ENCODE data around the gene SLF1.

Gene SLF1

DNA sequence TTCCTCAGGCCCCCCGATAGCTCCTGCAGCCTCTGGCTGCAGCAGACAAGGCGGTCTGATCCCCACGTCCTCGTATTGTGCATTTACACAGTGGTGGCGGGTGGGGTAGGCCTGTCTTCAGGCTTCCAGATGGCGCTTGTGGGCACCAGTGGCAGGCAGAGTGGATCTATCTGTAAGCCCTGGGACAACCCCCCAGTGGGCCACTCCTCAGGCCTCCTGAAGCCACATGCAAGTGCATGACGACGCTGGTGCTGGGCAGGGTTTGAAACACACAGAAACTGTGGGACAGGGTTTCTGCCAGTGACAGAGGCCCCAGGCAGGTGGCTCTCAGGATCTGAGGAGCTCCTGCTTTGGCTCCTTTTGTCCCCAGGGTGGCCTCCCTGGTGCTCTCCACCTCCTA lies 42.0 kb downstream of the SLF1 start:
- DNase-seq (ENCODE audit: low read depth in 1 of 2, low spot score in 1 of 2) = no peak

DNA sequence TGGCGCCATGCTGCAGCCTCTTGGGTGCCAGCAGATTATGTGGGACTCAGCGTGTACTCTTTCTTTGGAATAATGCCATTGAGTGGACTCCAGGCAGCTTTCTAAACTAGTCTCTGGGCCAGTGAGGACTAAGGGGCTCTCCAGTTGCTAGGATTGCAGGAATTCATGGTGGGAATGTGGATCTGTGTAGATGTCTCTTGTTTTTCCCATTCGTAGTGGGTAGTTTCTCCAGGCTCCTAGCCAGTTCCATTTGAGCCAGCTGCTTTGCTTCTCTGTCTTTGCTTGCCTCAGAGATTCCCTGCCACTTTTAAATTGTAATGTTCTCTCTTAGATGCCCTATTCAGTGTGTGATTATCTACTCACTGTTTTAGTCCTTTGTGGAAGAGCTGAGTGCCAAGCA lies 42.6 kb downstream of the SLF1 start:
- no peak for DNase-seq (ENCODE audit: low read depth in 1 of 2, low spot score in 1 of 2)

DNA sequence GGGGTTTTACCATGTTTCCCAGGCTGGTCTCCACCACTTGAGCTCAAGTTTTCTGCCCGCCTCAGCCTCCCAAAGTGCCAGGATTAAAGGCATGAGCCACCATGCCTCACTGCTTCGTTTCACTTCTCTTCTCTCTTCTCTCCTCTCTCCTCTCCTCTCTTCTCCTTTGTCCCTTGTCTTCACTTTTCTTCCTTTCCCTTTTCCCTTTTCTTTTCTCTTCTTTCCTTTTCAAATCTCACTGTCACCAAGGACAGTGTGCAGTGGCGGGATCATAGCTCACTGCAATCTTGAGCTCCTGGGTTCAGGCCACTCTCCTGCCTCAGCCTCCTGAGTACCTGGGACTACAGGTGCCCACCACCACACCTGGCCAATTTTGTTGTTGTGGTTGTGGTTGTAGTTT lies 49.5 kb downstream of the SLF1 start:
- DNase-seq (ENCODE audit: low read depth in 1 of 2, low spot score in 1 of 2) = no peak

DNA sequence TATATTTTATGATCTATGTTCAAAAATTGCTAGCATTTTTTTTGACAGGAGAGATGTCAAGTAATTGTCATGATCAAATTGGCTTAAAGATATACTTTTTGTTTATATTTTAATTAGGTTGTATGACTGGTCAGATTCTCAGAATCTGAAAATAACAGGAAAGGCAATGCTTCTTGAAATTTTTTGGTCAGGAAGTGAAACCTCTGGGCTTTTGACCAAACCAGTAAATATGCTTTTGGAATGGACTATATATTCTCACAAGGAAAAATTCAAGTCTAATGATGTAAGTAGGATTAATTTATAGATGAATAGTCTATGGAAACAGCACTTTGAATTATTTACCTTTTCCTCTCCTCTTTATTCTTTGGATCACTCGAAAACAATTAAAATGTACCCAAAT lies 52.3 kb downstream of the SLF1 start:
- no peak for DNase-seq (ENCODE audit: low read depth in 1 of 2, low spot score in 1 of 2)

DNA sequence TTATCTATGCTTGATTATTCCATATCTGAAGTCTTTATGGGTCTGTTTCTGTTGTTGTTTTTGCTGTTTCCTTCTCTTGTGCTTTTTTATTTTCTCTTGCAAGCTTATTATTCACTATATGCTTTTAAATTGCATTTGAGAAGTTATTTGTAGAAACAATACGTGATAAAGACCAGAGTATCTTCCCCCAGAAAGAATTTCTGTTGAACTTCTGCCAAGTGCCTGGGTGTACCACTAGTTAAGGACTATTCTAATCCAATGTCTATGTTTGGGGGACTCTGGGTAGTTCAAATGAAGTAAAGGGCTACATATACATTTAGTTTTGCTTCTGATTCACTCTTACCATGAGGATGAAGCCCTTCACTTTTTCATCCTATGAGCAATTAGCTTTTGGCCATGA lies 54.3 kb downstream of the SLF1 start:
- no peak for DNase-seq (ENCODE audit: low read depth in 1 of 2, low spot score in 1 of 2)

DNA sequence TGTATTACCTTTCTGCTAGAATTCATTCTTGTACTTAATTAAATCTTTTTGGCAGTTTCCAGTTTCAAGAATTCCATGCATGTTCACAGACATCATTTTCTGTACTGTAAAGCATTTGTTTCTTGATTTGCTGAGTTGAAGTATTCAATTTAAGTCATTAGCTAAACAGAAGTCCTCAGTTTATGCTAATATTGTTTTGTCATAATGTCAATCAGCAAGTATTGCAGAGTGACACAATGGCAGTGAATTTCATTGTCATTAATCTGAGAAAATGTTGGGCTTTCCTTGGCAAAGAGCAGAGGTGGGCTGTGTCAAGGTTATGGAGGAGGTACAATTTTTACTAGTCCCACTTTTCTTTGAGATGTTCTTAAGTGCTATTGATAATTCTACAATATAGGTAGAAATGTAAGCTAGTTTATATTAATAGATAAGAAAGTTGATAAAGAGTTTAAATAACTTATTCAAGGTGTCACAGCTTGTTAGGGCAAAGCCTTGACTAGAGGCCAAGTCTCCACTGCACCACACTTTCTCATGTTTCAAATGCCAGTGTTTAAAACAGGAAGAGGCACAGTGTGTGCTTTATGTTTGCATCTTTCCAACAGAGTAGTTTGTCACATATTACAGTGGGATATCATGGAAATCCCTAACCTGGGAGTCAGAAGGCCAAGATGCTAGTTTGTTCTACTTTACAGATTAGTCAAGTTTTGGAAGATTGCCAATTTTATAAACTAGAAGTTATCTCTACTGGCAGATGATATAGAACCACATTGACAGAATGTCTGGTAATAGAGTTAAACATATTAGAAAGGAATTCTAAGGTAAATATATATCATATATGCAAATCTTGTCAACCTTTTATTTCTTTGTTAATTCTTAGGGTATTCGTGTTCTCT lies 56.3 kb downstream of the SLF1 start:
- no peak for DNase-seq (ENCODE audit: low read depth in 1 of 2, low spot score in 1 of 2)

DNA sequence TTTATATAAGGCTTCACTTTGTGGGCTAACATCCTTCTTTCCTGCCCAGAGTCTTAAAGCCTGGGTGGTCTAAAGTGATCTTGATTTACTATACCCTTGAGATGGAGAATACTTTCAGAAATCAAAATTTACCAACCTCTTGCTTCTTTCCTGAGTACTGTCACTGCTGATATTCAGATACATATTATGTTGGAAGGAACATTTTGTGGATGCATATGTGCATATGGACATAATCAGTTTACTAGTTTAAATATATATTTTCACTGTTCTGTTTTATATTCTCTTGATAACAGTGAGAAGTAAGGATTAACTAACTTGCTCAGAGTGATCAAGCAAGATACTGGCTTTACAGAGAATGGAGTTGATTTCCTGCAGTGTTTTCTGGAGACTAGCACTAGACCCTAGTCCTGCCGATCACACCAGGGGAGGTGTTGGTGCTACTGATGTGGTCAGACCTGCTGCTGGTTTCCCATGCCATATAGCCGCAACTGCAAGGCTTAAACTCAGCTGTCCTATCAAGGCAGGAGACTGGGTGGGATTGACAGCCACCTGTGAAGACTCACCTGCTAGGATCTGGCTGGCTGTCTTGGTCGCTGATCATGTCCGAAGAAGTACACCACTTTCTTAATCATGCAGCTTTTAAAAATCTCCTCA lies 57.6 kb downstream of the SLF1 start:
- DNase-seq (ENCODE audit: low read depth in 1 of 2, low spot score in 1 of 2) = no peak

DNA sequence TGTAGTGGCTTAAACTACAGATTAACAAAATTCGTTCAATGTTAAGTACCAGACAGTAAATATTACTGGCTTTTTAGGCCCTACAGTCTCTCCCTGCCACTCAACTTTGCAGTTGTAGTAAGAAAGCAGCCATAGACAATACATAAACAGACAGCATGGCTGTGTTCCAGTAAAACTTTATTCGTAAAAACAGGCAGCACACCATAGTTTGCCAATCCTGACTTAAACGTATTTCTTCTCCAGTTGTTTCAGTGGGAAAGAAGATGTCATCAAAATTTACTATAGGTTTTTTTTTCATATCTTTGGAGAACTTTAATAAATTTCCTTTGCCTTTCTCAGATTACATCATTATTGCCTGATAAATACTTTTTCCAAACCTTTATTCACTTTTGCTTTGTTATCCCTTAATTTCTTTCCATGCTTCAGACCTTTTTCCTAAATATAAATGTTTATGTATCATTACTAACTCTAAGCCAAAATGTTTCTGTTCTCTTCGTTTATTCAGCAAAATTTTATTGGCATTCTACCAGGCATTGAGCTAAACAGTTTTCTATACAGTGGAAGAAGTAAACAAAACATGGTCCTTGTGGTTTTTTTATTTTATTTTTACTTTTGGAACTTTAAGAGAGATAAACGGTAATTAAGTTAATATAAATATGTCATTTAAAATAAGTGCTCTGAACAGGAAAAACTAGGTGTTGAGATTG lies 64.5 kb downstream of the SLF1 start:
- DNase-seq (ENCODE audit: low read depth in 1 of 2, low spot score in 1 of 2) = no peak

DNA sequence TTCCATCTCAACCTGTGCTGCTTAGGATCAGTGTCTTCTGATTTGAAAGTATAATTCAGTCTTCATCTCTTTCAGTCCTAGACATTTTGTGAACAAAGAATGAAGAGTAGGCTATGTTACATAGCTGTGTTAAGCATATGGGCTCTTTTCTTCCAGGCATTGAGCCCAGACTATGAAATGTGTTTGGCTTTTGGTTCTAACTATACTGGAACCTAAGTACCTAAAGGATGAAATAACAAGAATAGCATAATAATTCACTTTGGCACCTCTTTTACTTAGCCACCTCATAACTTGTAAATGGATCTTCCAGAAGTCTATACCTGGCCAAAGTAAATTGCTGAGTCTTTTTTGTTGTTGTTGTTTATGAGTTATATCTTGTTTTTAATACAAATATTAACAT lies 71.4 kb downstream of the SLF1 start:
- no peak for DNase-seq (ENCODE audit: low read depth in 1 of 2, low spot score in 1 of 2)

DNA sequence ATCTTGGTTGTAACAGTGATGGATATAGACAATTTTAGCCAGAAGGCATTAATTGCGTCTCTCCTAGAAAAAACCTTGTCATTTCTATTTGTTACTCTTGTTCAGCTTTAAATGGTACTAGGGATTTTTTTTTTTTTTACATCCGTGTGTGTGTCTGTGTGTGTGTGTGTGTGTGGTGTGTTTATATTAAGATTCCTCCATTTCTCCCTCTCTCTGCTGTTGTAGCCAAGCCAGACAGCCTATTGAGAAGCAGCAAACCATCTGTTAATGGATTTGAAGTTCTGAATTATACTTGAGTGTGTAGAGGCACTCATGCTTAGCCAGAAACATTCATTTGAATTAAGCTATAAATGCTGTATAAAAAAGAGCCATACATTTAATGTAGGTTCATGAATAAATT lies 72.3 kb downstream of the SLF1 start:
- DNase-seq (ENCODE audit: low read depth in 1 of 2, low spot score in 1 of 2) = no peak

DNA sequence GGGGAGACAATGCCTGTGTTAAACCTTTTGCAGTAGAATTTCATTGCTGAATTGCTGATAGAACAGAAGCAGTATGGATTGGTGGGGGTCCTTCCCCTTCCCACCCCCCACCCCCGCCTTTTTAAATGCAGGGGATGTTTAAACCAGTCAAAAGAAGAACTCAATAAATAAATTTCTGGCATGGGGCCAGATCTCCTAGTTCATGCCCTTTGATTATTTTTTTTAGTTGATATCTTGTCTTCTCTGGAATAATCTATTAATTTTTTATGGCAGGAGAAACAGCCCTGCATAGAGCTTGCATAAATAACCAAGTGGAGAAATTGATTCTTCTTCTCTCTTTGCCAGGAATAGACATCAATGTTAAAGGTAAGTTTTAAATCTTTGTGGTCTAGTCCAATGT lies 72.8 kb downstream of the SLF1 start:
- no peak for DNase-seq (ENCODE audit: low read depth in 1 of 2, low spot score in 1 of 2)

DNA sequence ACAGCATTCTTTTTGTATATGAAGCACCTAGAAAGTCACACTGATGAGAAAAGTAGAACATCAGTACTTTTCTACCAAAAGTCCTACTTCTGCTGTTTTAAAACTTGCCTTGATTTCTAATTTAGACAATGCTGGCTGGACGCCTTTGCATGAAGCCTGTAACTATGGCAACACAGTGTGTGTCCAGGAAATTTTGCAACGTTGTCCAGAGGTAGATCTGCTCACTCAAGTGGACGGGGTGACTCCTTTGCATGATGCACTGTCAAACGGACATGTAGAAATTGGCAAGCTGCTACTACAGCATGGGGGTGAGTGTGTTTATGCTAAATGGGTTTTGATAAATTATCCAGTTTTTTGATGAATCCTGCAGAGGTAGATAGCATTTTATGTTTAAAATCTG lies 73.5 kb downstream of the SLF1 start:
- DNase-seq (ENCODE audit: low read depth in 1 of 2, low spot score in 1 of 2) = no peak

DNA sequence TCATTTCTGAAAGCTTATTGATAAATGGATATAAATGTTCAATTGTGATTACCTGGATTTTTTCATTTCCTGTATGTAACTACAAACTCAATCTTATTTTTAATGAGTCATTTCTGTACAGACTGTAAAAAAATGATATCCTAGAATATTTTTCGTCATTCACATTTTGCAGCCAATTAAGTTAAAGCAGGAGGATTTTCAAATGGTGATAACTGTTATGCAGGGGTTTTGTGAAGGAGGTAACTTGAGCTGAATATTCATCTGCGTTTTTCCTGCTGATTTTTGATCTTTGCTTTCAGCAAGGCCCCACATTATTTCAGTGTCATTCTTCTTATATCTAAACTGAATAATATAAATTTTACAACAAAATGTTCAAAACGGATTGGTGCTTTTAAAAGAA lies 74.1 kb downstream of the SLF1 start:
- no peak for DNase-seq (ENCODE audit: low read depth in 1 of 2, low spot score in 1 of 2)

DNA sequence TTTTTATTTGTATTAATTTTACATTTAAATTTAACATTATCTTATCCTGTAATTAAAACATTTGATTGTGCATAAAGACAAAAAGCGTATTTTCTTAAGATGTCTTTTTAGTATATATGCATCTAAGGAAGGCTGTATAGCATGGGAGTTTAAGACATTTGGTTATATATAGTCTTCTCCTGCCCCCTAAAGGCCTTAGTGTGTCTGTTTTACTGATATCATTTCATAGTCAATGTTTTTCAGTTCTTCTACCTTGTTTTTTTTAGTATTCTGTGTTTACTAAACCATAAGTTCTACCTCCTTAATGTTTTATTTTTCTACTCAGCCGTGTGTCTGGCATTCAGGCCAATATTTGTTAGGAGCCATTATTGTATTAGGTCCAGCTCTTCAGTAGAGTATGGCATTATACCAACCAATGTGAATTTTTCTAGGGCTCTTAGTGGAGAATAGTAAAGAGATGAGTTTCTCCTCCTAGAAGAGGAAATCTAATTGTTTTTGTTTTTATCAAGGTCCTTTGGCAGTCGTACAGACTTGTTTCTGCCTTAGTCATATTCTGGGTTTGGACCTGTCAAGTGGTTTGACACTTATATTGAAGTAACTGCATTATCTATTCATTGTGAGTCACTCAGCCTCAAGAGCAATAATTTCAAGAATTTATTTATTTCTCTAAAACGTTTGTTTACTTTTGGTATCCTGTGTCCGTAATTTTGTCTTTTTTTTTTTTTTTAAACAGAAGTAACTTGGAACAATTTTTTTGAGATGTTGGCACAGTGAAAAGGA lies 74.8 kb downstream of the SLF1 start:
- DNase-seq (ENCODE audit: low read depth in 1 of 2, low spot score in 1 of 2) = no peak

DNA sequence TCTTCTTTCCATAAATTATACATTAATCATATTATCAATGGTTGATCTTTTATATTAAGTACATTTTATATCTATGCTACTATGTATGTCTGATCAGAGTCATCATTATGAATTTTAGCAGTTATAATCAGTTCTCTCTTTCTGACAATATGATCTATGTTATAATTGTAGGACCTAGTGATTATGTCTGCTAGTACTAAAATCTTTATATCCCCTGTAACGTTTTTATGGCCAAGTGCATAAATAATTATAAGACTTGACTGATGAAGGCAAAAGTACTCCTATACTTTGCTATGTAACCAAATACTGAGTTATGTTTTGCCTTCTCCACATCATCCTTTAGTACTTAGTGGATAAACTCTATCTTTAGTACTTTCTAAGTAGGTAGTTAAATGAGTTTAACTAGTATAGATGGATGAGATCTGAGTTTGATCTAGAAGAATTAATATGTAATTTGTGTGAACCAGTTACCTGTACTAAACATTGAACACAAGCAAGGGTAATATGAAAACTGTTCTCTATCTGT lies 75.4 kb downstream of the SLF1 start:
- DNase-seq (ENCODE audit: low read depth in 1 of 2, low spot score in 1 of 2) = no peak

DNA sequence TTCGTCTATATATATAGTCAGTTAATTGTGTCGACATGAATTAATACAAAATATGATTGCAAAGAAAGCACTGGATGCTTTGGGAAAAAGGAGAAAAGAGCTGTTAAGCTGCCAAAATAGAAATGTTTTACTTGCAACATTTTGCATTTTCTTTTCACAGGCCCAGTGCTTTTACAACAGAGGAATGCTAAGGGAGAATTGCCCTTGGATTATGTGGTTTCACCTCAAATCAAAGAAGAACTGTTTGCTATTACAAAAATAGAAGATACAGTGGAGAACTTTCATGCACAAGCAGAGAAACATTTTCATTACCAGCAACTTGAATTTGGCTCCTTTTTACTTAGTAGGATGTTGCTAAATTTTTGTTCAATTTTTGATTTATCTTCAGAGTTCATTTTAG lies 76.2 kb downstream of the SLF1 start:
- no peak for DNase-seq (ENCODE audit: low read depth in 1 of 2, low spot score in 1 of 2)

DNA sequence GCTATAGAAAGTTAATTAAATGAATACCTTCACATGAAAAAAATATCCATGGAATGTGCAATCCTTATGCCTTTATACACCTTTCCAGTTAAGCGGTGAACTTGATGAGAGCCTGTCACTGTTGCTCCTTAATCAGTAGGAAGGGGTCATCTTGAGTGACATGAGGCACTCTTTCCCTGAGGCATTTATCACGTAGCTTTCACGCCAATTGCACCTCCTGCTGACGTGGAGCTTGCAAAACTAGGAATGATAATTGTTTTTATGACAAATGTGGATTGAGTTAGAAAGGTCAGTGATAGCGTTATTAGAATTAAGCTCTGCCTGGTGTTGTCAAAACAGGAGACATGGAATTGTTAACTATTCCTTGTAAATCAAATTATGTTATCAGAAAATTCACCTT lies 79.7 kb downstream of the SLF1 start:
- no peak for DNase-seq (ENCODE audit: low read depth in 1 of 2, low spot score in 1 of 2)

DNA sequence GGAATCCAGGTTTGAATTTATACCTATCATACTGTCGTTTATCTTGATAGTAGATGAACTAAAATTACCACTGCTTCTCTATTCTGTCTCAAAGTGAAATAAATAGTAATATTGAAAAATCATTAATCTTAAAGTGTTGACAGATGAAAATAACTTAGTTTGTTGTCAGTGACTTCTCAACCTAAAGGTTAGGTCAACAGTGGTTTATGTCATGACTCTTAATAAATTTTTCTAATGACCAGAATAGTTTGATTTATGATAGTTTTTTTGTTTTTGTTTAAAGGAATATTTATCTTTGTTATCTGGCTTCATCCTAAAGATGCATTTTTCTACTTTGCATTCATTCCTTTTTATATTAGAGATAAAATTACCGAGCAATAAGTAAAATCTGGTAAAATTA lies 81.1 kb downstream of the SLF1 start:
- no peak for DNase-seq (ENCODE audit: low read depth in 1 of 2, low spot score in 1 of 2)

DNA sequence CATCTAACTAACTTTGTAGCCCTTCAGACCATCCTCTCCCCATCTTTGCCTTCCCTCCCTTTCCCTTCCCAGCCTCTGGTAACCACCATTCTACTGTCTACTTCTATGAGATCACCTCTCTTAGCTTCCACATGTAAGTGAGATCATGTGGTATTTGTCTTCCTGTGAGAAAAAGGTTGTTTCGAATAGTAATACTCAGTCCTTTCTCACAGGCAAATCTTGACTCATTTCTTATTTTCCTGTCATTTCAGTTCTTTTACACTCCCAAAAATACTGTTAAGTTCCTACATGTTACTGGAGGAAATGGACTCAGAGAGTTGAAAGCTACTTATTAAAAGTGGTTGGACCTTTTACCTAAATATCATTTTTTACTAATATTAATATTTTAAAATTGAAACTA lies 82.1 kb downstream of the SLF1 start:
- no peak for DNase-seq (ENCODE audit: low read depth in 1 of 2, low spot score in 1 of 2)

DNA sequence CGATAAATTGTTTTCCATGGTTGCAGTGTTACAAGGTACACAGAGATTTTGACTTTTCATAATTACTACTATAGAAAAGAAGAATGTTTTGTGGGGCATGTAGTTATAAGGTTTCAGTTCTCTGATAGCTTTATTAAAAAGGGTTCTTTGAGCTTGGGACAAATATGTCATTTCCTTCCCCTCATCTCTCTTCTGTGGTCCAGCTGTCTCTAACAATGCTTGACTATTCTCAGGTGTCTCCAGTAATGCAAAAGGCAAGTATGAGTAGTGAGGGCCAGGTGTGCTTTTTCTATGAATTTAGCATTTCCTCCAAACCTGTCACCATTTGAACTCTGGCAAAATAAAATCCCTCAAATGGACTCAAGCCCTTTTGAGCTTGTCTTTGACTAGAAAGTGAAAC lies 84.3 kb downstream of the SLF1 start:
- no peak for DNase-seq (ENCODE audit: low read depth in 1 of 2, low spot score in 1 of 2)

DNA sequence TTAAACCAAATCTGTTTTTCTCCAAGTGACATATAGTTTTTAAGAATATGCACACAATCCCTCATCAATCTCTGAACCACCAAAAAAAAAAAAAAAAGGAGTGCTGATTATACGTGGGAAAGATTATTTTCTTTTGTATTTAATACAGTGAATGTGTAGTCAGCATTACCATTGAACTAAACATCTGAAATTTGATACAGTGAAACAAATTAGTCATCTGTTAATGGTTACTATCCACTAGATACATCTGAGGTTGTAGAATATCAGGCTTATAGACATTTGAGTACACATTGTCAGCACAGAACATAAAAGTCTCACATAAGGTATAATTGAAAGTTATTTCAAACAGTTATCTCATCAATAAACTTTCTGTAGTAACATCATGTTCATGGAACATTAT lies 87.0 kb downstream of the SLF1 start:
- DNase-seq (ENCODE audit: low read depth in 1 of 2, low spot score in 1 of 2) = no peak
